Pons (tissue), 1 donor: ENCODE data around the gene RBM28.

Experiments
- DNase-seq: peaks from one replicate; pipeline ENCODE4 v3.0.0-alpha.2; 2016; ENCODE audit warnings: low spot score

Gene RBM28

DNA sequence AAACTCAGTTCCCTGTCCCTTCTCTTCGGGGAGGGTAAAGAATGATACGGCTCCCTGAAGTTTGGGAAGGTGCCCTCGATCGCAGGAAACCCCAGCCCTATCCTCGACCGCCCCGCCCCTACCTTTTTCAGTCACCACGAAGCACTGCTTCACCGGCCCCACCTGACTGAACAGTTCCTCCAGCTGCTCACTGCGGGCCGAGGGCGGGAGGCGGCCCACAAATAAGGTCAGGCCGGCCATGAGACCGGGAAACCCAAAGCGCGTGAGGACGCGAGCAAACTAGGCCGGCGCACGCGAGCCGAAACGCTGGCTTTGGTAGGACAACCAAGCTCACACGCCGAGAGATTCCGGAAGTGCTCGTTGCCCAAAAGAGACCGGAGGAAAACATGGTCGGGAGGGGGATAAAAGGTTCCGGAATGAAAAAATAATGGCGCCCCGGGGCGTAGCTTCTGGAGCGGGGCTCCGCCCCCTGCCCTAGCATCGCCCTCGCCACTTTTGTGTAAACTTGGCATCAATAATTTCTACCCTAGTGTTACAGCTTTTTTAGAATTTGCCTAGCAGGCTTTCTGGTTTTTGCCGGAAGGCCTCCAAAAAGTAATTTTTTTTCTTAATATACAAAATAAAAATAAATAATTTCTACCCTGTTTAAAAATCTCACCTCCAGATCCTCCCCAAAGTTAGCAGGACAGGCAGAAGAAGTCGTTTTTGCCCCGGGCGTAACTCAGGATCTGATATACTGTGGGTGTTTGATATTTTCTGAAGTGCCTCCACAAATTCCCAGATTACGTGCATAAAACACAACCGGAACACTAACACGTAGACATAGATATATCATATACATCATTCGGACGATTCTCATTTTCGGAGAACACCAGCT is at the start of gene RBM28:
Gene RBM28 (minus strand): TSS at position 355 of the 877 bp plus-strand sequence. CDS start 115 bp downstream, at position 240.
- DNase-seq: peak; percentile 87

GRCh38 chr7:128392446-128393327 is 49.0 kb upstream of the RBM28 start:
- no peak for DNase-seq

- DNase-seq: no peak
These were observed 48.1 kb upstream of the RBM28 start for GRCh38 chr7:128391805-128392204.

DNA sequence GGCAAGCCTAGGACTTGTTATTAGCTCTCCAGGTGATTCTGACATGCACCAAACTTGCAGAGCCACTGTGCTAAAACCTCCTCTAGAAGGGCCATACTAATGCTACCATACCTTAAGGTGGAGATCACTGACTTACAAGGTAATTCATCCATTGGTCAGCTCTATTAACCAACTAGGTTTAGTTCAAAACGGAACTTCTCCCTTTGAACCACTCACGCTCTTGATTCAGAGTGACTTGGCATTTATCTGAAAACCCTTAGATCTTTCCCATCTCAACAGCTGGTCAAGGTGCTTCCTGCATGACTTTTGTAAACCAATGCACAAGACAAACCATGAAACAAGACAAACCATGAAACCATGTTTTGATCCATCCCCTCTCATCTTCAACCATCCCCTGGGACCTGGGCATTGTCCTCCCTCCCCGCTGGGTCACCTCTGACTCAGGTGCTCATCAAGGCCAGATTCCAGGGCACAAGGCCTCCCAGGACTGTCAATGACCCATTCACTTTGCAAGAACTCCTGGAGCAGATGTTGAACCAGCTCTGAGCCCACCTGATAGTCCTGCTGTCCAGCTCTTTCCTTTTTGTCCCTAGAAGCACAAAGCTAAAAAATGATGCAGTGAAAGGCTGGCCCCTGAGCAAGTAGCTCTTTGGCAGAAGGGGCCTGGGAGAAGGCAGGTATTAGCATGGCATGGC is 47.3 kb upstream of the RBM28 start:
- no peak for DNase-seq

- DNase-seq: no peak
These were observed 46.1 kb upstream of the RBM28 start for GRCh38 chr7:128389618-128390329.

DNA sequence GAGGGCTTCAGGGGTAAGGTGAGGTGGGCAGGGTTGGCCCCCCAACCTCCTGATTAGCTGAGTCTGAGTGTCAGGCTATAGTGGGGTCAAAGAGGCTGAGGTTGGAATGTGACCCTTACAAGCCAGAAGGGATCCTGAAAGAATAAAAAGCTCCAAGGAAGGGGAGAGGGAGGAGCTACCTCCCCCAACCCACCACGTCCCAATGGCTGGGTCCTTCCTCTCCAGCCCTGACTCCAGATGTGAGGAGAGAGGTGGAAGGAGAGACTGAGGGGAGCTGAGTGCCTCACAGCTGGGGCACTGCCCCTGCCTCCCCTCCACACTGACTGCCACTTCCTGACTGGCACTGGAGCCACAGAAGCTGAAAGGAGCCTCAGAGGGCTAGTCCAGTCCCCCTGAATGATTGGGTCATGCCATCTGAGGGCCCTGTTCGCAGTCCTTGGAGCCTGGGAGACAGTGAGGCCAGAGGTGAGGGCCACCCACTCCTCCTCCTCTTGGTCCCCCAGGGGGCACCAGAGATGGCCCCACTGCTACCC is 45.4 kb upstream of the RBM28 start:
- no peak for DNase-seq

GRCh38 chr7:128388145-128388485 is 44.4 kb upstream of the RBM28 start:
- no peak for DNase-seq

GRCh38 chr7:128387216-128388144 is 43.8 kb upstream of the RBM28 start:
- peak; percentile 74 for DNase-seq

- DNase-seq: no peak
These were observed 42.5 kb upstream of the RBM28 start for GRCh38 chr7:128385988-128386925.

DNA sequence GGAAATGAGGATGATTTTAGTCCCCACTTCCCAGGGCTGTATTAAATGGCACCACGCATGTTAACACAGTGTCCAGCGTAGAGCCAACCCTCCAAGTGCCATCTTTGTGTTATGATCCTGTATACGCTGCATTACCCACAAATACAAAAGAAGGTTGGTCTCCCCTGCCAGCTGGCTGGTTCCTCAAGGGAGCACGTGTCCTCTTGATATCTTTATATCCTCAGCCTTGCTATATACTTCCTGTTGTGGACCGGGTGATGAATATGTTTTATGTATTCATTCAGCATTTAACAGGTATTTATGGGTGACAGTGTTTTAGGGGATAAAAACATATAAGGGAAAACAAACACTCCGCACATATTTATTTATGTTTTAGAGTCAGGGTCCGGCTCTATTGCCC is 41.0 kb upstream of the RBM28 start:
- DNase-seq: no peak

DNA sequence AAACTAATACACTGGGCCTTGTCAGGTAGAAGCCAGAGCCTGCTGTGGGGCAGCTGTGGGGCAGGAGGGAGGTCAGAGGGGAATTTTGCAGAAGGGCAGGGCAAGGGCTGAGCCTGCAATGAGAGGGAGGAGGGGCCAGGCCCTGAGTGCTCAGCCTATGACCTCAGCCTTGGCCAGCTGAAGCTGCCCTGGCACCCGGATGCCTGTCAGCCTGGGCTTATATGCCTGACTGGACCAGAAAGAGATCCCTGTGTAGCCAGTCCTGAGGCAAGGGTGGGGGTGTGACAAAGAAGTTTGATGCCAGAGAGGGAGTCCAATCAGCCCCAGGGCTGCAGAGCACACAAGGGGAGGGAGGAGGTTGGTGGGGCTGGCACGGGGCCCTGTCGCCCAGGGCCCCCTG is 40.1 kb upstream of the RBM28 start:
- no peak for DNase-seq

- DNase-seq: no peak
These were observed 37.6 kb upstream of the RBM28 start for GRCh38 chr7:128381161-128381821.

- DNase-seq: no peak
These were observed 36.9 kb upstream of the RBM28 start for GRCh38 chr7:128380483-128381106.

- DNase-seq: no peak
These were observed 36.3 kb upstream of the RBM28 start for GRCh38 chr7:128379900-128380479.

GRCh38 chr7:128378637-128379036 is 34.9 kb upstream of the RBM28 start:
- no peak for DNase-seq

- DNase-seq: no peak
These were observed 32.4 kb upstream of the RBM28 start for GRCh38 chr7:128376077-128376476.

GRCh38 chr7:128374041-128374440 is 30.3 kb upstream of the RBM28 start:
- no peak for DNase-seq

DNA sequence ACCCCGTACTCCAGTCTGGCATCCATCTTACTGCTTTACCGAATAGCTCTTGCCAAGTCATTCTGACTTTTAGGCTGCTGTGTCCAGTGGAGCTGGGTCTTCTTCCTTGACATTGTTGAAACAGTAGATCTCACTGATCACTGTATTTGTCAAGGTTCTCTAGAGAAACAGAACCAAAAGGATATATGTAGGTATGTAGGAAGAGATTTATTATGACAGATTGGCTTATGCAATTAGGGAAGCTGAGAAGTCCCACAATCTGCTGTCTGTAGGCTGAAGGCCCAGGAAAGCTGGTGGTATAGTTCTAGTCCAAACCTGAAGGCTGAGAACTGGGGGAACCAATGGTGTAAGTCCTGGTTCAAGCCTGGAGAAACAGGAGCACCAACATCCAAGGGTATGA is 29.9 kb upstream of the RBM28 start:
- DNase-seq: no peak
